Activated CD4-positive, alpha-beta T cell treated with anti-CD3 and anti-CD28 coated beads, Interleukin-2, amount 50 U/mL, for 1 hour (primary cell): ENCODE data around the gene CYB5R4.

ENCODE experiments used
- DNase-seq: peaks from one replicate; pipeline ENCODE4 v3.0.0-alpha.2; 2020

Gene CYB5R4, protein sequence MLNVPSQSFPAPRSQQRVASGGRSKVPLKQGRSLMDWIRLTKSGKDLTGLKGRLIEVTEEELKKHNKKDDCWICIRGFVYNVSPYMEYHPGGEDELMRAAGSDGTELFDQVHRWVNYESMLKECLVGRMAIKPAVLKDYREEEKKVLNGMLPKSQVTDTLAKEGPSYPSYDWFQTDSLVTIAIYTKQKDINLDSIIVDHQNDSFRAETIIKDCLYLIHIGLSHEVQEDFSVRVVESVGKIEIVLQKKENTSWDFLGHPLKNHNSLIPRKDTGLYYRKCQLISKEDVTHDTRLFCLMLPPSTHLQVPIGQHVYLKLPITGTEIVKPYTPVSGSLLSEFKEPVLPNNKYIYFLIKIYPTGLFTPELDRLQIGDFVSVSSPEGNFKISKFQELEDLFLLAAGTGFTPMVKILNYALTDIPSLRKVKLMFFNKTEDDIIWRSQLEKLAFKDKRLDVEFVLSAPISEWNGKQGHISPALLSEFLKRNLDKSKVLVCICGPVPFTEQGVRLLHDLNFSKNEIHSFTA

DNA sequence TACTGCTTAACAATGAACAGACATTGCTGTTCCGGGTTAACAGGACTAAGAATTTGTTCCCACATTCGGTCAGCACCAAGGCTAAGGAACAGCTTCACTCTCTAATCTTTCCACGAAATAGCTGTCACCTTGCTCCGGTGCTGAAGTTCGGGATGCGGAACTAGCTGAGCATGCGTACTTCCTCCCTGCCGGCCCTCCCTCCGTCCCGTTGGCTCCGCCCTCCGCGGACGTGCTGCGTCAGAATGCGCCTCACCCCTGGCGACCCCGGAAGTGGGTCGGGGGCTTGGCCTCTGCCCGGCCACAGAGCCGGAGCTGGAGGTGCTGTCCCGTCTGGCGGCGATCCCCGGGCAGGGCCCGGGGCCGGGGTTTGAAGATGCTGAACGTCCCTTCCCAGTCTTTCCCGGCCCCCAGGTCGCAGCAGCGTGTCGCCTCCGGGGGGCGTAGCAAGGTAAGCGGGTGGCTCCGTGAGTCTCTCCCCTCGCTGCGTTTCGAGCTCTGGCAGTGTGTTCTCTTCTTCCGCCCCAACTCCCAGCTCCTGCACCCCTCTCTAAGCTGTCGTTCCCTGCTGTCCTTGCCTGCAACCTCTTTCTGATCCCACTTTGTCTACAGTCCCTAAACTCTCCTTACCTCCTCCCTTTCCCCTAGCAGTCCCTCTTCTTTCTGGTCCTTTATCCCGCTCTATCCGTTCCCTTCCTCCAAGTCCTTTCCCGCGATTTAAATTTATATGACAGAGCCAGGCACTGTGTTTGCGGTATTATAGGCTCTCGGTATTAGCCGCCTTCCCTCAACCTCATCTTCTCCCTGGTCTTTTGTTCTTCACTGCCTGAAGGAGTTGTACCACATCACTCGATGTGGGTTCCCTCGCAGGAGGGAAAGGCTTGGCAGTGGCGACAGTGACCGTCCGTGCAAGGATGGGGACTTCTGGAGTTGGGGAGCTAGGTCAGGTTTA is at the start of gene CYB5R4:
Gene CYB5R4, plus strand, starts transcription at position 280 of the 949 bp plus-strand sequence. Its CDS starts 94 bp downstream, at position 374.
- peak; percentile 91 for DNase-seq

- no peak for DNase-seq
Measured at GRCh38 chr6:83812595-83812994, 46.9 kb upstream of the CYB5R4 start.

- DNase-seq = no peak
Measured at GRCh38 chr6:83815631-83816272, 43.7 kb upstream of the CYB5R4 start.

- no peak for DNase-seq
Measured at GRCh38 chr6:83822629-83823169, 36.8 kb upstream of the CYB5R4 start.

GRCh38 chr6:83824388-83824801 is 35.1 kb upstream of the CYB5R4 start:
- DNase-seq = no peak

DNA sequence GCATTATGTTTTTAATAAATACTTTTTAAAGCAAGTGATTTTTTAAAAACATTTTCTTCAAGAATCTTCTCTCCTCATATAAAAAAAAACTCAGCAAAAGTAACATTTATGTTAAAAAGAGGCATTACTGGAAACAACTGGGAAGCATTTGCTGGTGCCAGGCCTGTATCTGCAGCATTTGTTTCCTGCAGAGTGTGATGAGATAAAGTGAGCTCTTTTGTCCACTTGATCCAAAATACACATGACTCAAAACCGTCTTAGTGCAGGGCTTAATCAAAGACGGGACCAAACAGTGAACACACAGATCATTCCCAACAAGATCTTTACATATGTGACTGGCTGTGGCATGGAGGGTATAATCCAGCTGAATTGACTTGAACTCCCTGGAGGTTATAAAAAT is 34.7 kb upstream of the CYB5R4 start:
- DNase-seq = no peak

DNA sequence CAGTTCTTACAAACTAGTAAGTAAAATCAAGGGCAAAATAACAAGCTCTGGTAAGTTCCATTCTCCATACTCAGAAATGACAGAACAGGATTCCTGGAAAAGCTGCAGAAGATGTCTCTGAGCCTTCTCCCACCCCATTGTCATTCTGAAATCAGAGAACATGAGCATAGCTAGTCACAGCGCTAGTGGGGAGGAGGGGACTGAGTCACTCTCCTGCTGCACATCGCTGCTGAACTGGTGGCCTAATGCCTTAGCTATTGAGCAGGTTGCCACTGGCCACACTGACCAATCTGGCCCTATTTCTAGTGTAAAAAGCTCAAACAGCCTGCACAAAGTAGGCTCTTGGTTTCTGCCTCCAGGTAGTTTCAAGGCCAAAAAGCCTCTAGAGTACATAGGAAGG is 32.4 kb upstream of the CYB5R4 start:
- DNase-seq = no peak

- DNase-seq = no peak
Measured at GRCh38 chr6:83838727-83839126, 20.8 kb upstream of the CYB5R4 start.

GRCh38 chr6:83844170-83844569 is 15.3 kb upstream of the CYB5R4 start:
- DNase-seq = no peak

GRCh38 chr6:83846291-83846690 is 13.2 kb upstream of the CYB5R4 start:
- DNase-seq = no peak

DNA sequence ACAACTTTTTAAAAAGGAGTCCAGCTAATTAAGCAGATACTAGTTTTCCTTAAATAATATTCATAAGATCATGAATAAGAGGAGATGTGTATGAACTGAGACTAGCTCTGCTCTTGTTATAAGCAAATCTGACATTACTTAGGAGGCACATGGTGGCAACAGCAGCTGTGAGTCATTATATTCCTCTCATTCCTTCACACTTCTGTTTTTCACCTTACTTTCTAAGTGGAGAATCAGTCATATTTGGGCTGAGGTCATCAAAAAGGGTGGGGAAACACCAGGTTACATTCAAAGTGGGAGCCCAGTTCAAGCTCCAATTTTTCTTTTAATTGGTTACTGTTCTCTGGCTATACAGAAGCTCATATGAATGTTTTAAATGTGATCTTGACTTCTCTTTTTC is 12.3 kb upstream of the CYB5R4 start:
- no peak for DNase-seq

GRCh38 chr6:83849127-83849526 is 10.4 kb upstream of the CYB5R4 start:
- DNase-seq = no peak

- DNase-seq = no peak
Measured at GRCh38 chr6:83849610-83850009, 9.9 kb upstream of the CYB5R4 start.

DNA sequence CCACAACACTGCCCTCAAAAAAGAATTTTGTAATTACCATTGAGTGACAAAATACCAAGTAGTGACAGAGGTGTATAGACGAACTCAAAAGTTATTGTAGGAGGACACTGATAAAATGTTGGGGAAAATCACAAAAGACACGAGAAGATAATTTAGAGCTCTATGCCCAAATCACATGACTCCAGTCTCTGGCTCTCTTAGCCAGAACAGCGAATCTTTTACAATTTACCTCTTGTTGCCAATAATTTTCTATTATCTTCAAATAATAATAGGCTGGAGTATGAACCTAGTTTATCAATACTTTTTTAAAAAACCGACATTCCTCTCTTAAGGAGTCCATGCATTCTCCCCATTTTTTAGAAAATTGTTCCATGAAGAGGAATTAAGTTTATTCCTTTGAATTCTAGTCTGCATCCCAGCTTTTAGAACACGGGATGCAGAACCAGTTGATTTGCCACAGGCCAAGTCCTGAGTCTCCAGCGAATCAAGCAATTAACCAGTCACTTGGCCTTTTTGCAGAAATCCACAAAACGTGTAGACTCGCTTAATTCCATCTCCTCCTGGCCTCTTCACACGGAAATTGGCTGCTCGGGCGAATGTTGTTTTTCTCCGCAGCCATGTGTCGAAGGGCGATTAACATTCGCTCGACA is 6.8 kb upstream of the CYB5R4 start:
- no peak for DNase-seq

- DNase-seq = no peak
Measured at GRCh38 chr6:83853178-83854000, 6.1 kb upstream of the CYB5R4 start, which contains the start of gene RIPPLY2. RIPPLY2 (plus strand) TSS chr6:83853360; CDS start chr6:83853417, 57 bp downstream.

- DNase-seq = no peak
Measured at GRCh38 chr6:83854001-83854501, 5.4 kb upstream of the CYB5R4 start.

- DNase-seq = no peak
Measured at GRCh38 chr6:83854766-83855165, 4.7 kb upstream of the CYB5R4 start.

GRCh38 chr6:83860359-83860755 is 868 bp downstream of the CYB5R4 start:
- no peak for DNase-seq

DNA sequence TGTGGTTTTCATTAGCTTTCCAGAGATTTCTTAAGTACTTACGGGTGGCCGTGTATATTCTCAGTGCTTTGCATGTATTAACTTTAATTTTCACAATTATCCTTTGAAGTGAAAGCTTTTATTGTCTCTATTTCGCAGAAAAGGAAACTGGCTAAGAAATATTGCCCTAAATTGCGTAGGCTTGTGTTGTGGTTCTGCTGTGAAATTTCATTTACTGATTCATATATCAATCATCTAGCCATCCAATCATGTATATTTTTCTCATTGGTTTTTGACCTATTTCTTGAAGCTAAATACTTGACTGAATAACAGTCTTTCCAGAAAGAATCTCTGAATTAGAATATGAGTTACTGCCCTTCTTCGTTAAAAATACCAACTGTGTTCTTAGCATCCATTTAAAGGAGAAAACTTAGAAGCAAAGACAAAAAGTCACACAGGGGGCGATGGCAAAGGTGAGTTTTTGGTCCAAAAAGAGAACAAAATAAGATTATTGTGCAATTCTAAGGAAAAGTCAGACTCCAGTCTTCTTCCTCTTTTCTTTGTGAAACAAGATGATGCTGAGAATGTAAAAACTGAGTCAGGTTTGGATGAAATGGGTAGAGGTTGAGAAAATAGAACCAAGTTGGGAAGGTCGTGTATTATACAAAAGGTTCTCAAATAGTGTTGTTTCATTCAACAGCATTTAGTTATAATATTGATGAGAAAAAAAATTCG is 1.4 kb downstream of the CYB5R4 start:
- DNase-seq = no peak

DNA sequence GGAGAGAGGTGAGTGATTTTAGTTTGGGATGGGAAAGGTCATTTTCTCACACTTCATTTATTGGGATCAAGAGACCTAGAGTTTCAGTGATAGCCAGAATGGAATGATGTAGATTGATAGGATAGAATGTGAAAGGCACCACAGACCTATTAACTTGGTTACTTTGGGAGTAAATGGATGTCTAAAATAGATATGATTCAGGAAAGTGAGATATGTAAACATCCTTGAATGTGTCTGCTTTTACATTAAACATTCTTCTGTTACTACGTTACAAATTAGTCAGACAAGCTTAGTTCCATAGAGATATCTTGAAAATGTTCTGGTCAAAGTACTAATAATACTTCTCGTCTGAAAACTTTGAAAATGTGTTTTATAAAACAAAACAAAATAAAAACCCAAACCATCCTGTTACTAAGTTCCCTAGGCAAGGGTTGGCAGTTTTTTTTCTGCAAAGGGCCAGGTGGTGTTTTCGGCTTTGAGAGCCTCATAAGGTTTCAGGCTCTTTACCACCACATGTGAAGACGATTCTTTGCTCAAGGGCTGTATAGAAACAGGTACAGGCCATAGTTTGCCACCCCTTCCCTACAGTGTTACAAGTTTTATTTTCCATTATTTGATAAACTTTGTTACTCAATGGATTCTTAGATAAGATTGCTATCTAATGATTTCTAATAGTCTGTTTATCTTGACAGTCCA is 3.4 kb downstream of the CYB5R4 start:
- DNase-seq = no peak
